AG04449 (cell line): Measurements from ENCODE around the gene TRIM62.
A peak's percentile ranks its signal among the peaks of the same experiment; 100 is the strongest.
"Not testable (repeated sequence)": the region's sequence is repeated elsewhere in the genome, so short reads cannot be mapped to it uniquely, and the experiment has no call there.

Experiments
- CTCF ChIA-PET: fragments of 350-600 bp; formaldehyde crosslinking; extraction: SDS; loops from one replicate; lab custom pipeline; 2021; ENCODE audit warnings: antibody characterized with exemption; lab: Yijun Ruan, JAX
- POLR2A ChIA-PET: fragments of 400-600, 350-600 bp; formaldehyde crosslinking; extraction: SDS; loops from one replicate; lab custom pipeline; 2020; ENCODE audit warnings: antibody characterized with exemption, inconsistent platforms; lab: Yijun Ruan, JAX
- DNase-seq: peaks from one replicate; pipeline ENCODE4 v3.0.0-alpha.2; 2010; ENCODE audit warnings: low read depth, low spot score
- H3K4me3 ChIP-seq: 2 replicates; pipeline ENCODE4 v1.5.1; 2011; ENCODE audit warnings: low read depth, mild to moderate bottlenecking, control low read depth, low read length
- CTCF ChIP-seq: IDR thresholded peaks from one replicate; pipeline ENCODE4 v1.5.1; 2011; ENCODE audit warnings: mild to moderate bottlenecking, moderate library complexity, low read length, control low read depth, inconsistent platforms; ENCODE audit not compliant: insufficient read depth; ENCODE audit errors: missing control alignments

TRIM62 gene

GRCh38 chr1:33137800-33138199 is 44.0 kb downstream of the TRIM62 start:
- ChIA-PET CTCF (interaction anchor here (0.7 to 13.7 kb wide), 7 partner anchors 9 to 333 kb away, joined by 3 to 168 read pairs (median 4); no protein-coding TSS in a partner anchor), POLR2A (no interaction called here)
- DNase-seq: no peak
- peak; percentile 63 for TF ChIP-seq CTCF
- H3K4me3 ChIP-seq: no peak overlapping the region

GRCh38 chr1:33136041-33136440 is 45.8 kb downstream of the TRIM62 start:
- H3K4me3 ChIP-seq, POLR2A ChIA-PET, DNase-seq: not testable (repeated sequence)
- CTCF ChIA-PET: interaction anchor here (1.2 to 13.7 kb wide), 4 partner anchors 9 to 160 kb away, joined by 4 to 168 read pairs (median 7); no protein-coding TSS in a partner anchor

GRCh38 chr1:33133478-33134105 is 48.3 kb downstream of the TRIM62 start:
- no peak overlapping the region for H3K4me3 ChIP-seq
- ChIA-PET POLR2A (interaction anchor here (0.7 kb wide), 1 partner anchor 10 kb away, joined by 3 read pairs; no protein-coding TSS in a partner anchor), CTCF (interaction anchor here (1.2 to 2.8 kb wide), 3 partner anchors 11 to 162 kb away, joined by 3 to 9 read pairs (median 6); no protein-coding TSS in a partner anchor)
- no peak for DNase-seq
- no peak for TF ChIP-seq CTCF

GRCh38 chr1:33132549-33132948 is 49.3 kb downstream of the TRIM62 start:
- ChIA-PET POLR2A (no interaction called here), CTCF (no interaction called here)
- no peak for DNase-seq

GRCh38 chr1:33131191-33131590 is 50.7 kb downstream of the TRIM62 start:
- TF ChIP-seq CTCF: no peak
- POLR2A ChIA-PET: no interaction called here
- CTCF ChIA-PET: interaction anchor here (7.9 kb wide), 1 partner anchor 10 kb away, joined by 168 read pairs; no protein-coding TSS in a partner anchor
- no peak for DNase-seq
- no peak overlapping the region for H3K4me3 ChIP-seq

More at GRCh38 chr1:33132549-33132948, 49.3 kb downstream of the TRIM62 start:
- no peak for TF ChIP-seq CTCF
- H3K4me3 ChIP-seq: no peak overlapping the region

- no peak overlapping the region for H3K4me3 ChIP-seq
- DNase-seq: no peak
- TF ChIP-seq CTCF: no peak
- ChIA-PET CTCF (interaction anchor here (1.1 to 7.9 kb wide), 3 partner anchors 10 to 165 kb away, joined by 3 to 168 read pairs (median 4); no protein-coding TSS in a partner anchor), POLR2A (no interaction called here)
Measured at GRCh38 chr1:33130297-33130696, 51.5 kb downstream of the TRIM62 start.
